Sigmoid colon (tissue), 7 donors: ENCODE data around the gene ENHO. TPM values are rescaled to one million over a fixed set of nuclear protein-coding genes. Genes with fewer than 3 reads are reported as not detected.

Experiments used
- DNase-seq: peaks from one replicate; pipeline ENCODE4 v3.0.0-alpha.2; 2019
- H3K27ac ChIP-seq, 4 donors: fragments of 200-600 bp; sonication (generic); one replicate each; pipeline ENCODE4 v1.5.1; 2016 to 2019; ENCODE audit warnings: mild to moderate bottlenecking in 1 of 4
- H3K27me3 ChIP-seq, 3 donors: fragments of 200-600 bp; sonication (generic); one replicate each; pipeline ENCODE4 v1.5.1; 2019; ENCODE audit warnings: mild to moderate bottlenecking in 1 of 3
- H3K36me3 ChIP-seq, 4 donors: fragments of 200-600 bp; sonication (generic); one replicate each; pipeline ENCODE4 v1.5.1; 2016 to 2019
- H3K4me1 ChIP-seq, 4 donors: fragments of 200-600 bp; sonication (generic); one replicate each; pipeline ENCODE4 v1.5.1; 2017 to 2019
- H3K4me3 ChIP-seq, 4 donors: fragments of 200-600 bp; sonication (generic); one replicate each; pipeline ENCODE4 v1.5.1; 2017 to 2019; ENCODE audit warnings: mild to moderate bottlenecking in 2 of 4, moderate library complexity in 1 of 4
- H3K9me3 ChIP-seq, 4 donors: fragments of 200-600 bp in 3 of 4; sonication (generic) in 3 of 4; one replicate each; pipeline versions ENCODE4 v1.5.1 to v1.6.1; 2013 to 2019
- CTCF ChIP-seq, 4 experiments: fragments of 450-650 bp in 3 of 4; fragments of 200-600 bp in 1 of 4; IDR thresholded peaks; one replicate each; pipeline ENCODE4 v1.5.1; 2016 to 2019; ENCODE audit warnings: antibody characterized with exemption in 4 of 4, mild to moderate bottlenecking in 3 of 4, moderate library complexity in 2 of 4
- EP300 ChIP-seq, 4 donors: sonication (generic); formaldehyde crosslinking; IDR thresholded peaks; one replicate each; pipeline ENCODE4 v1.6.1; 2017; ENCODE audit warnings: antibody characterized with exemption in 4 of 4
- POLR2A ChIP-seq, 2 donors: fragments of 450-650 bp; IDR thresholded peaks; one replicate each; pipeline ENCODE4 v1.6.1; 2016; ENCODE audit warnings: antibody characterized with exemption in 2 of 2, mild to moderate bottlenecking in 2 of 2, moderate library complexity in 2 of 2
- POLR2AphosphoS5 ChIP-seq, 4 donors: sonication (generic); formaldehyde crosslinking; IDR thresholded peaks; one replicate each; pipeline ENCODE4 v1.6.1; 2017; ENCODE audit warnings: antibody characterized with exemption in 4 of 4
- WGBS, 2 donors: extraction: QIAGEN DNeasy Blood & Tissue Kit; methylation state at CpG; one replicate each; pipeline ENCODE4 v1.1.7; 2013; 5-methylcytosine and 5-hydroxymethylcytosine counted together
- intact Hi-C: fragments of 100-400 bp; cut with DNase I; formaldehyde crosslinking; loops from one replicate; pipeline ENCODE4 v1.15.1; 2023
- polyA plus RNA-seq, 3 donors: library from polyadenylated mRNA; stranded (reverse); fragments of 200-250 nt; gene quantifications; one replicate each; pipeline ENCODE4 v1.2.3, GENCODE V29; 2013
- total RNA-seq, 4 donors: library from RNA; depleted of rRNA; stranded (reverse); fragments of >200 nt; gene quantifications; one replicate each; pipeline ENCODE4 v1.1.0, GENCODE V29; 2016
- donor health status: healthy with polysubstance abuse.
- donor health status: Bipolar disorder and iron deficiency.
- donor health status: healthy.

ENHO gene
- total and polyA plus RNA-seq, 7 donors, result 1.9 to 7.4 (median 4.3) TPM; not detected in 3

- WGBS, 2 donors, result 78 to 85% methylated on average over 19 of the region's 19 CpGs
- intact Hi-C loops, result no loop called here
- H3K4me3 ChIP-seq, result no peak overlapping the region
- peaks cover 0 to 48% (median 21%) of the 10 kb centered on the region in 3 donors for H3K27me3 ChIP-seq
- TF ChIP-seq EP300 (IDR thresholded peaks at IDR 0.05) (no peak), POLR2A (IDR thresholded peaks at IDR 0.05) (no peak), CTCF (IDR thresholded peaks at IDR 0.05) (no peak), POLR2AphosphoS5 (IDR thresholded peaks at IDR 0.05) (no peak)
- peaks cover 0 to 18% (median 5%) of the 10 kb centered on the region in 4 donors for H3K4me1 ChIP-seq
- no peak overlapping the region for H3K27ac ChIP-seq
- DNase-seq, result no peak
- no peaks in the 10 kb centered on the region for H3K36me3 ChIP-seq
- peaks cover 0 to 3% (median 0%) of the 10 kb centered on the region in 4 donors for H3K9me3 ChIP-seq
Measured at GRCh38 chr9:34557426-34558321, 34.9 kb upstream of the ENHO start.

GRCh38 chr9:34556949-34557348 lies 34.2 kb upstream of the ENHO start:
- 78 to 79% methylated on average over 6 of the region's 6 CpGs for WGBS, 2 donors
- Histone ChIP-seq H3K27ac (no peak overlapping the region), H3K4me3 (no peak overlapping the region), H3K27me3 (peaks cover 0 to 48% (median 21%) of the 10 kb centered on the region in 3 donors), H3K9me3 (peaks cover 0 to under 1% (median 0%) of the 10 kb centered on the region in 4 donors), H3K4me1 (peaks cover 0 to 18% (median 5%) of the 10 kb centered on the region in 4 donors), H3K36me3 (no peaks in the 10 kb centered on the region)
- DNase-seq, result no peak
- intact Hi-C loops, result no loop called here
- no peak for TF ChIP-seq CTCF (IDR thresholded peaks at IDR 0.05)
- TF ChIP-seq POLR2AphosphoS5 (IDR thresholded peaks at IDR 0.05), result no peak

GRCh38 chr9:34555936-34556525 lies 33.2 kb upstream of the ENHO start:
- 84 to 86% methylated on average over 13 of the region's 13 CpGs for WGBS, 2 donors
- Histone ChIP-seq H3K36me3 (no peaks in the 10 kb centered on the region), H3K27me3 (peaks cover 0 to 47% (median 21%) of the 10 kb centered on the region in 3 donors), H3K4me1 (peaks cover 0 to 18% (median 5%) of the 10 kb centered on the region in 4 donors), H3K9me3 (no peaks in the 10 kb centered on the region), H3K4me3 (no peak overlapping the region), H3K27ac (no peak overlapping the region)
- intact Hi-C loops, result no loop called here
- TF ChIP-seq POLR2AphosphoS5 (IDR thresholded peaks at IDR 0.05), result no peak
- TF ChIP-seq POLR2A (IDR thresholded peaks at IDR 0.05), result no peak
- TF ChIP-seq CTCF (IDR thresholded peaks at IDR 0.05), result no peak
- TF ChIP-seq EP300 (IDR thresholded peaks at IDR 0.05), result no peak
- DNase-seq, result no peak

GRCh38 chr9:34555500-34555899 lies 32.7 kb upstream of the ENHO start:
- Histone ChIP-seq H3K27ac (no peak overlapping the region), H3K36me3 (no peaks in the 10 kb centered on the region), H3K4me3 (no peak overlapping the region), H3K27me3 (peaks cover 0 to 42% (median 21%) of the 10 kb centered on the region in 3 donors), H3K9me3 (no peaks in the 10 kb centered on the region), H3K4me1 (peaks cover 0 to 13% (median 3%) of the 10 kb centered on the region in 4 donors)
- TF ChIP-seq POLR2AphosphoS5 (IDR thresholded peaks at IDR 0.05) (no peak), EP300 (IDR thresholded peaks at IDR 0.05) (no peak), POLR2A (IDR thresholded peaks at IDR 0.05) (no peak), CTCF (IDR thresholded peaks at IDR 0.05) (no peak)
- DNase-seq, result no peak
- intact Hi-C loops, result no loop called here
- 84 to 87% methylated on average over 5 of the region's 5 CpGs for WGBS, 2 donors
